ENCODE results near the gene PRKAG2. TPM values are rescaled to one million over a fixed set of nuclear protein-coding genes. Genes with fewer than 3 reads are reported as not detected.

Gene PRKAG2
- total RNA-seq, 1 donor from 2014 or later: 35.6 TPM

DNA sequence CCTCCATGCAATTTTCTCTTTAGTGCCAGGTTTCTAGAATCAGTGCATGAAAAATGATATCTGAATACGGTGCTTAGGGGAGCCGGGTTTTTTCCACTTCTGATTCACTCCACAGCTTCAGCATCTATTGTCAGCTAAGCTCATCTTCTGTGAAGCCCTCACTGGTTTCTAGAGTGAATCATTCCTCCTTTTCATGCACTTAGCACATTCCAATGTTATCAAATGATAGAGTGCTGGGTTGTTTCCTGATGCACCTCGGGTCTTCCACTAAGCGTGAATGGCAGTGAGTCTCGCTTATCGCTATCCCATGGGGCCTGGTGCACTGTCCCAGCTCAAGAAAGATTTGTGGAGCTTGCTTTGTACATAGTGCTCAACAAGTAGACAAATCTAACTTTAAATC lies 186.3 kb downstream of the PRKAG2 start:
- Histone ChIP-seq H3K36me3 (no peaks in the 10 kb centered on the region), H3K4me1 (peaks cover 27% of the 10 kb centered on the region), H3K27ac (no peak overlapping the region), H3K27me3 (no peaks in the 10 kb centered on the region), H3K9me3 (no peaks in the 10 kb centered on the region), H3K4me3 (no peak overlapping the region)
- intact Hi-C loops (cut with DNase I): no loop called here
- TF ChIP-seq, protein P1, sequence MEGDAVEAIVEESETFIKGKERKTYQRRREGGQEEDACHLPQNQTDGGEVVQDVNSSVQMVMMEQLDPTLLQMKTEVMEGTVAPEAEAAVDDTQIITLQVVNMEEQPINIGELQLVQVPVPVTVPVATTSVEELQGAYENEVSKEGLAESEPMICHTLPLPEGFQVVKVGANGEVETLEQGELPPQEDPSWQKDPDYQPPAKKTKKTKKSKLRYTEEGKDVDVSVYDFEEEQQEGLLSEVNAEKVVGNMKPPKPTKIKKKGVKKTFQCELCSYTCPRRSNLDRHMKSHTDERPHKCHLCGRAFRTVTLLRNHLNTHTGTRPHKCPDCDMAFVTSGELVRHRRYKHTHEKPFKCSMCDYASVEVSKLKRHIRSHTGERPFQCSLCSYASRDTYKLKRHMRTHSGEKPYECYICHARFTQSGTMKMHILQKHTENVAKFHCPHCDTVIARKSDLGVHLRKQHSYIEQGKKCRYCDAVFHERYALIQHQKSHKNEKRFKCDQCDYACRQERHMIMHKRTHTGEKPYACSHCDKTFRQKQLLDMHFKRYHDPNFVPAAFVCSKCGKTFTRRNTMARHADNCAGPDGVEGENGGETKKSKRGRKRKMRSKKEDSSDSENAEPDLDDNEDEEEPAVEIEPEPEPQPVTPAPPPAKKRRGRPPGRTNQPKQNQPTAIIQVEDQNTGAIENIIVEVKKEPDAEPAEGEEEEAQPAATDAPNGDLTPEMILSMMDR (IDR thresholded peaks at IDR 0.05): no peak
- ATAC-seq: no peak
- DNase-seq: no peak

DNA sequence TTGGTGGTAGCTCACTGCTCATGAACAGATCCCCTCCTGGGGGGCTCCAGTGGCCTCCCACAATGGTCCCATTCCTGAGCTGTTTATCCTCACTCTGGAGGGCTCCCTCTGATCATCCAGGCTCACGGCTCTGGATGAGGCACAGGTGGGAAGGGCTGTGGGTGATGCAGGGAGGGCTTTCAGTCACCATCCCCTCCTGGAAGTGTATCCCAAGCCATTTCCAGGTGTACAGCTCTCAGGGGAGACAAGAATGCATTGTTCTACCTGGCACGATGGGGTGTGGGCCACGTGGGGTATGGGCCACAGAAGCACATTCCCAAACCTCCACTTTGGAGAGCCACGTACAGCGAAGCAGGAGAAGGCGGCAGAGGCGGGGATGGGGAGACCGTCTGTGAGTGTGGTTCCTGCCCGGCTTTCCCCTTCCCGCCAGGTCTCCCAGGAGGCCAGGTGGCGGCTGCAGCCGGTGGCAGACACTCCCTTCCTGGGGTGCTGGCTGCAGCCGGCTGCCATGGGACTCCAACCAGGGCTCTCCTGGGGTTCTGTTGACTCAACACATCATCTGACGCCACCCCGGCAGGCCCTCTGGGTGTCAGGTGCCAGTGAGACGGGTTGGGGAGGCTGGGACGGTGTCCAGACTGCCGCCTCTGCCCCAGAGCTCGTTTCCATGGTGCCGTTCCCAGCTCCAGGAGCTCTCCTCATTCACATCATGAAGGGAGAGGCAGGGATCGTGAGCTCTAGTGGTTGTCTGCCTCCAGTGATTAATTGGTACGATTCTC lies 187.5 kb downstream of the PRKAG2 start:
- Histone ChIP-seq H3K27ac (no peak overlapping the region), H3K27me3 (no peaks in the 10 kb centered on the region), H3K36me3 (no peaks in the 10 kb centered on the region), H3K9me3 (no peaks in the 10 kb centered on the region), H3K4me1 (peaks cover 16% of the 10 kb centered on the region), H3K4me3 (no peak overlapping the region)
- peak; percentile 61 for ATAC-seq
- intact Hi-C loops (cut with DNase I): no loop called here
- DNase-seq: no peak
- TF ChIP-seq, protein P1 (IDR thresholded peaks at IDR 0.05): no peak

GRCh38 chr7:151688236-151688780 lies 188.6 kb downstream of the PRKAG2 start:
- H3K27ac ChIP-seq: peak overlapping the region; percentile 53
- DNase-seq: no peak

DNA sequence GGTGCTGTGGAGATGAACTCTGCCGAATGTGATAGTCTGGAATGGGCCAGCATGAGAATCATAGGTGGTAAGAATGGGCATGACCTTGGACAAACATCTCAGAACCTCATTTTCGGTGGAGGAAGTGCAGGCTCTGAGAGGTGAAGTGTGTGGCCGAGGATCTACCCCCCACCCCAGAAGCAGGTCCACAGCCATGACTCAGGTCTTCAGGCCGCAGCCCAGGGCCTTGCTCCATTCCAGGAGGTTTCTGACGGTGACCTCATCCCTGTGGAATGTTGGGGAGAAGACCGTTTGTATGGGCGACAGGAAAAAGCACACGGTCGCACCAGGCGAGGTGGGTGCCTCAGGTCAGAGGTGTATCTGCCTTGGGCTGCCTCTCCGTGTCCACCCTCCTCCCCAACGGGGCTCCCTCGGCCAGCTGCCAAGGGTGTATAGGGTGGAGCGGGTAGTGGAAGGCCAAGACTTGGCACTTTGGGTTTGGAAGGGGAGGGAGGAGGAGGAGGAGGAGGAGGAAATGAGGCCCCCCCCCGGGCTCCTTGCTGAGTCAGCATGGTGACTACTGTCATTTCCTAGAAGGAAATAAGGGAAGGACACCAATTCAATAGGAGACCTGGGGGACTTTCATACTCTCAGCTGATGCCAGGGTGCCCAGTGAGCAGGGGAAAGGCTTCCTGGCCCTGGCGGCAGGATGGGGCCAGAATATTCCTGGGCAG lies 189.2 kb downstream of the PRKAG2 start:
- no peak overlapping the region for H3K4me3 ChIP-seq
- TF ChIP-seq, protein P1 (IDR thresholded peaks at IDR 0.05): no peak
- H3K36me3 ChIP-seq: no peaks in the 10 kb centered on the region
- ATAC-seq (peak; percentile 89), DNase-seq (peak; percentile 82)
- H3K27ac ChIP-seq: peak overlapping the region; percentile 53
- no peaks in the 10 kb centered on the region for H3K9me3 ChIP-seq
- H3K4me1 ChIP-seq: peaks cover 16% of the 10 kb centered on the region
- H3K27me3 ChIP-seq: no peaks in the 10 kb centered on the region
- intact Hi-C loops (cut with DNase I): no loop called here

More at GRCh38 chr7:151688236-151688780, 188.6 kb downstream of the PRKAG2 start:
- Histone ChIP-seq H3K27me3 (no peaks in the 10 kb centered on the region), H3K4me1 (peaks cover 16% of the 10 kb centered on the region), H3K4me3 (no peak overlapping the region), H3K9me3 (no peaks in the 10 kb centered on the region), H3K36me3 (no peaks in the 10 kb centered on the region)
- TF ChIP-seq, protein P1 (IDR thresholded peaks at IDR 0.05): no peak
- intact Hi-C loops (cut with DNase I): no loop called here
- ATAC-seq: no peak

- intact Hi-C loops (cut with DNase I): no loop called here
- ATAC-seq: no peak
These were observed 190.1 kb downstream of the PRKAG2 start for GRCh38 chr7:151686826-151687225.

More at GRCh38 chr7:151686826-151687225, 190.1 kb downstream of the PRKAG2 start:
- TF ChIP-seq, protein P1 (IDR thresholded peaks at IDR 0.05): no peak
- Histone ChIP-seq H3K36me3 (no peaks in the 10 kb centered on the region), H3K27ac (peak overlapping the region; percentile 53), H3K27me3 (no peaks in the 10 kb centered on the region), H3K4me1 (peaks cover 16% of the 10 kb centered on the region), H3K4me3 (no peak overlapping the region), H3K9me3 (no peaks in the 10 kb centered on the region)
- DNase-seq: no peak

All from upper lobe of right lung (tissue), 1 donor.